HG03575 (cell line): ENCODE data around the gene AIG1.
"Not testable (repeated sequence)": the region's sequence is repeated elsewhere in the genome, so short reads cannot be mapped to it uniquely, and the experiment has no call there.

Experiments used
- ATAC-seq: cut with Tn5 transposase; IDR thresholded peaks from one replicate; pipeline ENCODE4 v1.9.1; 2021; ENCODE audit not compliant: unreplicated experiment, insufficient number of reproducible peaks, low FRiP score; ENCODE audit errors: extremely low read depth

AIG1 gene, protein sequence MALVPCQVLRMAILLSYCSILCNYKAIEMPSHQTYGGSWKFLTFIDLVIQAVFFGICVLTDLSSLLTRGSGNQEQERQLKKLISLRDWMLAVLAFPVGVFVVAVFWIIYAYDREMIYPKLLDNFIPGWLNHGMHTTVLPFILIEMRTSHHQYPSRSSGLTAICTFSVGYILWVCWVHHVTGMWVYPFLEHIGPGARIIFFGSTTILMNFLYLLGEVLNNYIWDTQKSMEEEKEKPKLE

DNA sequence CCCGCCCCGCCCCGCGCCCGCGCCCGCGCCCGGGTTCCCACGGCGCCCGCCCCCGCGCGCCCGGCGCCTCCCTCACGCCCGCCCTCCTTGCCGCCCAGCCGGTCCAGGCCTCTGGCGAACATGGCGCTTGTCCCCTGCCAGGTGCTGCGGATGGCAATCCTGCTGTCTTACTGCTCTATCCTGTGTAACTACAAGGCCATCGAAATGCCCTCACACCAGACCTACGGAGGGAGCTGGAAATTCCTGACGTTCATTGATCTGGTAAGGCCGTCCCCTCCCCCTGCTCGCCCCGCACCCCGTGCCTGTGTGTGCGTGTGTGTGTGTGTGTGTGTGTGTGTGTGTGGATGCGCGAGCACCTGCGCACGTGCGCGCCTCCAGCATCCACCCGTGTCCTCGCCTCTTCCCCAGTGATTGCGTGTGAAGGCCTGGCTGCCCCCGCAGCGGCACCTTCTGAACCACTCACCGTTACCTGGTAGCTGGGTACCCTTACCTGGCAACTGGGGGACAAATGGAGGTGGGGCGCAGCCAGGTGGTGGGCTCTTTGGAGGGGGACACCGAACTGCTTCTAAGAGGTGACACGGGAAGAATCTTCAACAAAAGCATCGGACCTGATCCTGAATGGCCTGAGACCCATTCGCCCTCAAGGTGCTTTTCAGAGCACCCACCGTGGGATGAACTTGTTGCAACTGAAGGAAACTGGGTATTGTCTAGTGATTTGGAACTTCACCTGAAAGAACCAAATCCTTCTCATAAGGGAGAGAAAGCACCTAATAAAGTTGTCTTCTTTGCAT, at the start of gene AIG1:
AIG1 (plus strand) TSS at position 84 of the 791 bp plus-strand sequence; CDS start at position 121, 37 bp downstream.
- ATAC-seq: peak; percentile 25

GRCh38 chr6:143014764-143015163, 45.9 kb upstream of the AIG1 start:
- no peak for ATAC-seq

DNA sequence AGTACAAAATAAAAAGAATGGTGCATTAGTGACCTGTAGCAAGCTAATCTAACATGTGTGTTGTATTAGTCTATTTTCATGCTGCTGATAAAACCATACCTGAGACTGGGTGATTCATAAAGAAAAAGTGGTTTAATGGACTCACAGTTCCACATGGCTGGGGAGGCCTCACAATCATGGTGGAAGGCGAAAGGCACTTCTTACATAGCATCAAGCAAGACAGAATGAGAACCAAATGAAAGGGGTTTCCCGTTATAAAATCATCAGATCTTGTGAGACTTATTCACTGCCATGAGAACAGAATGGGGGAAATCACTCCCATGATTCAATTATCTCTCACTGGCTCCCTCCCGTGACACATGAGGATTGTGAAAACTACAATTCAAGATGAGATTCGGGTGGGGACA, 45.4 kb upstream of the AIG1 start:
- ATAC-seq: no peak

DNA sequence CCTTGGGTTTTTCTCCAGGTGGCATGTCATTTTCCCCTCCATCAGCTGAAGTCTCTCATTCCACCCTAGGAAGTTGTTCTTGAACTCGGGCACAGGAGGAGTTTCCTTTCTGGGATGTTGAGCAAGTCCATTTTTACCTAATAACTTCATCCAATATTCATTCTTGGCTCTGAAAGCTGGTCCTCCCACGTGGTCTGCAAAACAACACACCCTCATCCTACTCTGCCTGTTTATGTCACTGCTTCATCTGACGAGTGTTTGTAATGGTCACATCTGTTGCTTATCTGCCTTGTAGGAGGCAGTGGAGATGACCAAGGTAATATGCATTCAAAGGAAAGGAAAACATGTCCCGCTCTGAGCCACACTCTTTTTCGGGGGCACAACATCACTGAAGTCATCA, 41.7 kb upstream of the AIG1 start:
- ATAC-seq: no peak

DNA sequence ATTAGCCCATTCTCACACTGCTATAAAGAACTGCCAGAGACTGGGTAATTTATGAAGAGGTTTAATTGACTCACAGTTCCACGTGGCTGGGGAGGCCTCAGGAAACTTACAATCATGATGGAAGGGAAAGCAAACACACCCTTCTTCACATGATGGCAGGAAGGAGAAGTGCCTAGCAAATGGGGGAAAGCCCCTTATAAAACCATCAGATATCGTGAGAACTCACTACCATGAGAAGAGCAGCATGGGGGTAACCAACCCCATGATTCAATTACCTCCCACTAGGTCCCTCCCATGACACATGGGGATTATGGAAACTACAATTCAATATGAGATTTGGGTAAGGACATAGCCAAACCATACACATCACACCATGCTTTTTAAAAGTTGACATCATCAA, 39.8 kb upstream of the AIG1 start:
- ATAC-seq: not testable (repeated sequence)

GRCh38 chr6:143021543-143021942, 39.1 kb upstream of the AIG1 start:
- ATAC-seq: no peak

- no peak for ATAC-seq
These were observed 38.1 kb upstream of the AIG1 start for GRCh38 chr6:143022587-143022986.

GRCh38 chr6:143023695-143024094, 37.0 kb upstream of the AIG1 start:
- no peak for ATAC-seq

GRCh38 chr6:143024977-143025376, 35.7 kb upstream of the AIG1 start:
- ATAC-seq: no peak

DNA sequence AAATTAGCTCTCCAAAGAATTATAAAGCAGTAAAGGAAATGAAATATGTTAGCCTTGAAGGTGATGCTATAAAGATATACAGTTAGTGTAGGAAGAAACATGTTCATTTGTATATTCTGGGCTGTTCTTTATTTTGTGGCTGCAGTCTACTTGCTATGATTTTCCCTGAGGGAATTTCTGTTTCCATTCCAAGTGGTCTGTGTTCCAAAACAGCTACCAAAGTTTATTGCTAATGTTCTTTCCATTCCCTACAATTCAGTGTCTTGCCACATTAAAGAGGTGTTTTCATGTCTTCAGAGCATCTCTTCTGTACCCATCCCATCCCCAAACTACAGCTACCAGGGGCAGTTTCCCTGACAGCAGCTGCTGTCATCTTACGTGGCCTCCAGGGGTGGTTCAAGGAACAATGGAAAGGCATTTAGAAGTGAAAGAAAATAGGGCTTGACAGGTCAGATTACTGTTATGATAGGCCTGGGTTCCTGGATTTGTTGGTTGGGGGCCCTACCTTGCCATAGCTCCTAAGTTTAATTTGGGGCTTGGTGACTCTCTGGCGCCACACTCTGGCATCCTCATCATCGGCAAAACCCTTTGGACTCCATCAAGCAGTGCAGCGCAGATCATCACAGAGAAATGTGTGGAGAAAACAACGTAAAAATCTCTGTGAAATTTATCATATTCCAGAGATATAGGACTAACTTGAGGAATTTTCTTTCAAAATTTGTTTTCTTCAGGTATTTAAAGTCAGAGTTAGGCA, 33.8 kb upstream of the AIG1 start:
- no peak for ATAC-seq

- no peak for ATAC-seq
These were observed 25.9 kb upstream of the AIG1 start for GRCh38 chr6:143034689-143035334.

DNA sequence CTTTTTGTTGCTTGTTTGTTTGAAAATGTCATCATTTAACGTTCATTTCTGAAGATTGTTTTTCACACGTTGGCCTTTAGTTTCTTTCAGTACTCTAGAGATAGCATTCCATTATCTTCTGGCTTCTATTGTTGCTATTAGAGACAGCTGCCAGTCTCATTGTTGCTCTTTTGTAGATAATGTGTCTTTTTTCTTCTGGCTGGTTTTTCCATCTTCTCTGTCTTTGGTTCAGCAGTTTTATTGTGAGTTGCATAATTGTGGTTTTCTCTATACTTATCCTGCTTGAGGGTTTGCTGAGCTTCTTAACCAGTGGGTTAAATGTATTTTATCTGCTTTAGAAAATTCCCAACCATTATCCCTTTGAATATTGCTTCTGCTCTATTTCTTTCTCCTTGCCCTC, 23.2 kb upstream of the AIG1 start:
- ATAC-seq: no peak

DNA sequence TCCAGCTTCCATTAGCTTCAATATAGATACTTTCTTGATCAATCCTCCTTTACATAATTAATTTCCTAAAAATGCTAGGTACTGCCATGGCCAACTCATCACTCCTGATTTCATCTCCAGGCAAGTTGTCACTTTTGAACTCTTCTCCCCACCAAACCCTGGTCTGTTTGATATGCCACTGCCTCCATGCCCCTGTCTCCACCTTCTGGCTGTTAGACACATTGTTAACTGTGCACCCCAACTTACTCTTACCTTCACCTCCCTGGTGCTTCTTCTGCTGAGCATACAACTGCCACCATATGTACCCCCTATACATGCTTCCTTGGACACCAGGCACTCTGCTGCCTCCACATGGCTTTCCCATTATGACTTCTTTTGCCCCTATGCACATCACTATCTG, 21.9 kb upstream of the AIG1 start:
- no peak for ATAC-seq

DNA sequence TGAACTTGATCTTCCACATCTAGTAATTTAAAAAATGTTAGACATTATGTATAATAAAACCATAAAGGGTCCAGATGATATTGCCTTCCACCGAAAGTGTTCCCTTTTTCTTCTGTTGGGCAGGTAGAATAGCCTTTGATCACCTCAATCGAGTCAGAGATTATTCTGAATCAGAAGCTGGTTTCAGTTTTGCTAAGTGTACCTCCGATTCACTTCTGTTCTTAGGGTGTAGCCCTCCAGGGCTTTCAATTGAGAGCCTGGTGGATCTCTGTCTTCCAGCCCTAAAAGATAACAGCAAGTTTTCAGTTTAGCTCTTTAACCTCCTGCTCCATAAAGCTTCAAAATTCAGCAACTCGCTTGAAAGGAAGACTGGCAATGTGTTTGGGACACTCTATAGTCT, 21.1 kb upstream of the AIG1 start:
- no peak for ATAC-seq

DNA sequence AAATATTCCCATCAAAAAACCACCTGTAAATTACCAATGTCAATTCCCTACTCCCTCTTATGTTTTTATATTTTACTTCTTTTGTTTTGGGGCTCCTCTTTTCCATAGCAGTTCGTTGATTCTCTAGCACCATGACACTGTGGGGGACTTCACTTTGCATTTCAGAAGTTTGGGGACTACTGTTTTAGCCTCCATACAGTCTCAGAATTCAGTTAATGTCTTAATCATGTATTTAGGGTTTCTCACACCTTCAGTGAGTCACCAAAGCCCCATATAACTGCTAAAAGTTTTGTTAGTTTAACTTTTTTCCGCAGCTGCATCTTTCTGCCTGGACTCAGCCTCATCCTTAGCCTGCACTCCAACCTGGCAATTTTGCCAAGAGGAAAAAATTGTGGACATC, 20.7 kb upstream of the AIG1 start:
- no peak for ATAC-seq

GRCh38 chr6:143044345-143044744, 16.3 kb upstream of the AIG1 start:
- ATAC-seq: not testable (repeated sequence)

GRCh38 chr6:143049611-143050010, 11.1 kb upstream of the AIG1 start:
- ATAC-seq: no peak

GRCh38 chr6:143050509-143050908, 10.2 kb upstream of the AIG1 start:
- ATAC-seq: no peak

- ATAC-seq: no peak
These were observed 8.4 kb upstream of the AIG1 start for GRCh38 chr6:143052282-143052681.
